Measurements from ENCODE around the gene ADAM19.

GRCh38 chr5:157459715-157460599 is 115.6 kb downstream of the ADAM19 start, which contains the start of gene NIPAL4:
- no peak for TF ChIP-seq CTCF (IDR thresholded peaks at IDR 0.05)
- TF ChIP-seq REST (IDR thresholded peaks at IDR 0.05; ENCODE audit: insufficient read depth in 1 of 2, low read depth in 2 of 2, low read length in 1 of 2) = no peak
- no peak for TF ChIP-seq POLR2AphosphoS5 (IDR thresholded peaks at IDR 0.05; ENCODE audit: low read depth, low read length)
- TF ChIP-seq TCF7L2 (IDR thresholded peaks at IDR 0.05; ENCODE audit: low read depth, low read length) = no peak
- TF ChIP-seq SIN3A (IDR thresholded peaks at IDR 0.05; ENCODE audit: borderline replicate concordance, insufficient read depth, low read depth, low read length) = no peak

Measured in Panc1 (cell line).